ENCODE results near the gene BICC1. TPM values are rescaled to one million over a fixed set of nuclear protein-coding genes. Genes with fewer than 3 reads are reported as not detected.

BICC1 gene
- total and polyA plus RNA-seq, 2 of the 4 experiments (the other 2 are of a cell fraction) = 5.7 to 42.5 TPM

- H4K8ac ChIP-seq (ENCODE audit: low read depth in 2 of 2, low read length in 2 of 2) = no peak overlapping the region
- H2AK5ac ChIP-seq (ENCODE audit: low read depth, low read length) = no peak overlapping the region
- H3K4me3 ChIP-seq (ENCODE audit: insufficient read depth, low read depth, low read length) = no peak overlapping the region
- no peaks in the 10 kb centered on the region for H3K79me1 ChIP-seq (ENCODE audit: low read depth in 1 of 2, low read length in 2 of 2)
- ATAC-seq (ENCODE audit: low read depth) (no peak), DNase-seq (no peak)
- intact Hi-C loops (cut with micrococcal nuclease) (no loop called here), in situ Hi-C loops (cut with MboI; ENCODE audit: low sequenced_read_pairs) (no loop called here), dilution Hi-C loops (cut with HindIII; ENCODE audit: low sequenced_read_pairs, unreplicated experiment) (no loop called here)
- H3K56ac ChIP-seq (ENCODE audit: extremely low read depth, insufficient read depth, low read length) = no peak overlapping the region
- peaks cover 9% of the 10 kb centered on the region; the same call in 1 of the 2 replicates for H3K9me1 ChIP-seq (ENCODE audit: insufficient read depth, low read length)
- WGBS, 2 experiments (ENCODE audit: extremely low coverage in 2 of 2, insufficient read length in 1 of 2) = 100% methylated on average over 1 of the region's 3 CpGs; no CpG with 5 or more reads in 1 of the 2 experiments
- no peak overlapping the region for H3K23ac ChIP-seq (ENCODE audit: low read depth, low read length)
- peaks cover 10% of the 10 kb centered on the region for H3K4me1 ChIP-seq (ENCODE audit: control insufficient read depth, insufficient read depth, low read length)
- ChIA-PET POLR2A (ENCODE audit: unreplicated experiment) (no interaction called here), CTCF (interaction anchor here (0.9 kb wide), 1 partner anchor 26 kb away, joined by 4 read pairs; no protein-coding TSS in a partner anchor)
- no peak overlapping the region for H2AK9ac ChIP-seq (replicated peaks; ENCODE audit: low read depth, low read length, poor library complexity)
- H2BK20ac ChIP-seq (ENCODE audit: low read depth, low read length) = no peak overlapping the region
- H3K9ac ChIP-seq (ENCODE audit: low read depth, low read length) = no peak overlapping the region
- H3K27me3 ChIP-seq (ENCODE audit: control insufficient read depth, insufficient read depth, low read length) = no peaks in the 10 kb centered on the region
- no peak overlapping the region for H4K91ac ChIP-seq (ENCODE audit: insufficient read depth, low read depth, low read length)
- no TSS peak for BruUV-seq (replicated peaks)
- H3K9me3 ChIP-seq (ENCODE audit: control insufficient read depth, insufficient read depth, low read length) = no peaks in the 10 kb centered on the region
- H2BK5ac ChIP-seq (ENCODE audit: low read depth, low read length, poor library complexity, severe bottlenecking) = no peak overlapping the region
- H4K20me1 ChIP-seq (ENCODE audit: insufficient read depth, low read length) = no peaks in the 10 kb centered on the region
- no peaks in the 10 kb centered on the region for H3K36me3 ChIP-seq (ENCODE audit: control insufficient read depth, insufficient read depth, low read length)
- TF ChIP-seq RCOR1 (IDR thresholded peaks at IDR 0.05; ENCODE audit: insufficient replicate concordance, low read length) (no peak), MAFK (IDR thresholded peaks at IDR 0.05; ENCODE audit: low read depth, low read length) (no peak), CHD1 (IDR thresholded peaks at IDR 0.05; ENCODE audit: low read depth, low read length) (no peak), CEBPB (IDR thresholded peaks at IDR 0.05; ENCODE audit: low read depth, low read length) (no peak), MXI1 (IDR thresholded peaks at IDR 0.05; ENCODE audit: borderline replicate concordance, low read depth, low read length) (no peak), MAZ (IDR thresholded peaks at IDR 0.05; ENCODE audit: borderline replicate concordance, low read depth, low read length) (no peak), NFE2L2 (IDR thresholded peaks at IDR 0.05; ENCODE audit: low read depth, low read length) (no peak), POLR2A (IDR thresholded peaks at IDR 0.05; ENCODE audit: low read depth, low read length) (no peak), SMC3 (IDR thresholded peaks at IDR 0.05; ENCODE audit: low read depth, low read length) (no peak), RAD21 (IDR thresholded peaks at IDR 0.05; ENCODE audit: low read length) (no peak), CTCF (conservative IDR thresholded peaks at IDR 0.05; ENCODE audit: low read depth, low read length) (no peak), BHLHE40 (IDR thresholded peaks at IDR 0.05; ENCODE audit: low read depth, low read length) (no peak), USF2 (IDR thresholded peaks at IDR 0.05; ENCODE audit: low read depth, low read length) (no peak), FOS (IDR thresholded peaks at IDR 0.05; ENCODE audit: low read depth, low read length) (no peak), RFX5 (IDR thresholded peaks at IDR 0.05; ENCODE audit: low read depth, low read length) (no peak), ELK1 (IDR thresholded peaks at IDR 0.05; ENCODE audit: borderline replicate concordance, low read depth, low read length) (no peak)
- no peak overlapping the region for H3K18ac ChIP-seq (ENCODE audit: low read depth, low read length)
- H3K27ac ChIP-seq (ENCODE audit: insufficient read depth, low read length) = no peak overlapping the region
- H3K4me2 ChIP-seq (ENCODE audit: low read depth, low read length) = no peak overlapping the region
- no peak overlapping the region for H2AFZ ChIP-seq (replicated peaks; ENCODE audit: low read length, poor library complexity)
- no peak overlapping the region for H4K5ac ChIP-seq (ENCODE audit: low read depth, low read length)
- H3K14ac ChIP-seq (replicated peaks; ENCODE audit: low read depth, low read length) = no peak overlapping the region
- no peak overlapping the region for H2BK120ac ChIP-seq (ENCODE audit: low read depth, low read length)
- H2BK15ac ChIP-seq (ENCODE audit: low read depth, low read length) = no peak overlapping the region
- H3K4ac ChIP-seq (ENCODE audit: low read depth, low read length) = no peak overlapping the region
Observed at GRCh38 chr10:58480321-58480720, 32.4 kb upstream of the BICC1 start.

All from IMR-90 (cell line).